Measurements from ENCODE around the gene CRTAC1. TPM values are rescaled to one million over a fixed set of nuclear protein-coding genes. Genes with fewer than 3 reads are reported as not detected.

CRTAC1 gene
- polyA plus RNA-seq, 1 of the 3 experiments (the other 2 are of a cell fraction) = 0.05 TPM

DNA sequence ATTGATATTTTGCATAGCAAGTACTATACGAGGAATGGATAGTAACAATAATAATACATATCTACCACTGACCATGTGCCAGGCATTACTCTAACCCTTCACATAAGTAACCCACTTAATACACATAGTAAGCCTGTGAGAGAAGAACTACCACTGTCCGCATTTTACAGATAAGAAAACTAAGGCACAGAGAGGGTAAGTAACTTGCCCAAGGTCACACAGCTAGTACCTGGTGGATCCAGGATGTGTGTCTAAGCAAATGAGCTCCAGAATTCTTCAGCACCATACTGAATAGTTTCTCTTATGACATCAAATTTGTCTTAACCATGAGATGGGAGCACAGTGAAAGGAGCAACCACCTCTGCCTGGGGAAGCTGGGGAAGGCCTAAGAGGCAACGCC lies 10.2 kb downstream of the CRTAC1 start:
- 65% methylated on average over 3 of the region's 3 CpGs for WGBS (ENCODE audit: low lambda C conversion rate)

More for the DNA sequence above, 10.2 kb downstream of the CRTAC1 start:
- Histone ChIP-seq H2AFZ (ENCODE audit: low read depth) (no peak overlapping the region), H3K79me2 (ENCODE audit: insufficient read depth) (no peaks in the 10 kb centered on the region), H3F3A (replicated peaks; ENCODE audit: insufficient read depth) (no peaks in the 10 kb centered on the region), H3K9me3 (no peaks in the 10 kb centered on the region), H3K9me2 (no peaks in the 10 kb centered on the region), H3K4me2 (no peak overlapping the region), H3K4me3 (ENCODE audit: low read depth in 2 of 2, low read length in 1 of 2) (no peak overlapping the region), H3K4me1 (ENCODE audit: control insufficient read depth in 1 of 2, insufficient read depth in 2 of 2, low read depth in 1 of 2, low read length in 1 of 2) (no peaks in the 10 kb centered on the region), H3K9ac (no peak overlapping the region), H3K36me3 (replicated peaks in 1 of 2; ENCODE audit: control insufficient read depth in 1 of 2, insufficient read depth in 2 of 2, low read length in 1 of 2) (no peaks in the 10 kb centered on the region), H3K27me3 (ENCODE audit: insufficient read depth) (no peaks in the 10 kb centered on the region), H4K20me1 (ENCODE audit: insufficient read depth) (no peaks in the 10 kb centered on the region), H3K27ac (ENCODE audit: low read depth in 2 of 2, low read length in 1 of 2) (no peak overlapping the region)
- POLR2A ChIA-PET = interaction anchor here (0.8 kb wide), 1 partner anchor 11 kb away, joined by 3 read pairs; no protein-coding TSS in a partner anchor
- no peak for TF ChIP-seq FOSL2 (IDR thresholded peaks at IDR 0.05; ENCODE audit: borderline replicate concordance, low read depth)
- no peak for TF ChIP-seq RXRA (IDR thresholded peaks at IDR 0.05; ENCODE audit: borderline replicate concordance, low read depth)
- no peak for TF ChIP-seq RFX5 (IDR thresholded peaks at IDR 0.05; ENCODE audit: low read length)
- TF ChIP-seq, protein P1, sequence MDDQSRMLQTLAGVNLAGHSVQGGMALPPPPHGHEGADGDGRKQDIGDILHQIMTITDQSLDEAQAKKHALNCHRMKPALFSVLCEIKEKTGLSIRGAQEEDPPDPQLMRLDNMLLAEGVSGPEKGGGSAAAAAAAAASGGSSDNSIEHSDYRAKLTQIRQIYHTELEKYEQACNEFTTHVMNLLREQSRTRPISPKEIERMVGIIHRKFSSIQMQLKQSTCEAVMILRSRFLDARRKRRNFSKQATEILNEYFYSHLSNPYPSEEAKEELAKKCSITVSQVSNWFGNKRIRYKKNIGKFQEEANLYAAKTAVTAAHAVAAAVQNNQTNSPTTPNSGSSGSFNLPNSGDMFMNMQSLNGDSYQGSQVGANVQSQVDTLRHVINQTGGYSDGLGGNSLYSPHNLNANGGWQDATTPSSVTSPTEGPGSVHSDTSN (IDR thresholded peaks at IDR 0.05) = no peak
- TF ChIP-seq GATA2 (CRISPR knock-in tag; IDR thresholded peaks at IDR 0.05) = no peak
- TF ChIP-seq TAF1 (IDR thresholded peaks at IDR 0.05; ENCODE audit: borderline replicate concordance, low read depth, low read length) = no peak
- no peak for TF ChIP-seq TEAD4 (IDR thresholded peaks at IDR 0.05; ENCODE audit: borderline replicate concordance, insufficient read depth)
- TF ChIP-seq, protein P2, sequence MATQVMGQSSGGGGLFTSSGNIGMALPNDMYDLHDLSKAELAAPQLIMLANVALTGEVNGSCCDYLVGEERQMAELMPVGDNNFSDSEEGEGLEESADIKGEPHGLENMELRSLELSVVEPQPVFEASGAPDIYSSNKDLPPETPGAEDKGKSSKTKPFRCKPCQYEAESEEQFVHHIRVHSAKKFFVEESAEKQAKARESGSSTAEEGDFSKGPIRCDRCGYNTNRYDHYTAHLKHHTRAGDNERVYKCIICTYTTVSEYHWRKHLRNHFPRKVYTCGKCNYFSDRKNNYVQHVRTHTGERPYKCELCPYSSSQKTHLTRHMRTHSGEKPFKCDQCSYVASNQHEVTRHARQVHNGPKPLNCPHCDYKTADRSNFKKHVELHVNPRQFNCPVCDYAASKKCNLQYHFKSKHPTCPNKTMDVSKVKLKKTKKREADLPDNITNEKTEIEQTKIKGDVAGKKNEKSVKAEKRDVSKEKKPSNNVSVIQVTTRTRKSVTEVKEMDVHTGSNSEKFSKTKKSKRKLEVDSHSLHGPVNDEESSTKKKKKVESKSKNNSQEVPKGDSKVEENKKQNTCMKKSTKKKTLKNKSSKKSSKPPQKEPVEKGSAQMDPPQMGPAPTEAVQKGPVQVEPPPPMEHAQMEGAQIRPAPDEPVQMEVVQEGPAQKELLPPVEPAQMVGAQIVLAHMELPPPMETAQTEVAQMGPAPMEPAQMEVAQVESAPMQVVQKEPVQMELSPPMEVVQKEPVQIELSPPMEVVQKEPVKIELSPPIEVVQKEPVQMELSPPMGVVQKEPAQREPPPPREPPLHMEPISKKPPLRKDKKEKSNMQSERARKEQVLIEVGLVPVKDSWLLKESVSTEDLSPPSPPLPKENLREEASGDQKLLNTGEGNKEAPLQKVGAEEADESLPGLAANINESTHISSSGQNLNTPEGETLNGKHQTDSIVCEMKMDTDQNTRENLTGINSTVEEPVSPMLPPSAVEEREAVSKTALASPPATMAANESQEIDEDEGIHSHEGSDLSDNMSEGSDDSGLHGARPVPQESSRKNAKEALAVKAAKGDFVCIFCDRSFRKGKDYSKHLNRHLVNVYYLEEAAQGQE (IDR thresholded peaks at IDR 0.05; ENCODE audit: low read depth, low read length) = no peak
- TF ChIP-seq RCOR1 (IDR thresholded peaks at IDR 0.05; ENCODE audit: low read length) = no peak
- TF ChIP-seq NRF1 (IDR thresholded peaks at IDR 0.05; ENCODE audit: low read depth, low read length) = no peak
- no peak for TF ChIP-seq ELF1 (IDR thresholded peaks at IDR 0.05)
- no peak for TF ChIP-seq NFIC (IDR thresholded peaks at IDR 0.05; ENCODE audit: borderline replicate concordance)
- no peak for TF ChIP-seq FOXJ3 (CRISPR knock-in tag; IDR thresholded peaks at IDR 0.05)
- TF ChIP-seq CTCF (IDR thresholded peaks at IDR 0.05) = no peak
- TF ChIP-seq, protein P3, sequence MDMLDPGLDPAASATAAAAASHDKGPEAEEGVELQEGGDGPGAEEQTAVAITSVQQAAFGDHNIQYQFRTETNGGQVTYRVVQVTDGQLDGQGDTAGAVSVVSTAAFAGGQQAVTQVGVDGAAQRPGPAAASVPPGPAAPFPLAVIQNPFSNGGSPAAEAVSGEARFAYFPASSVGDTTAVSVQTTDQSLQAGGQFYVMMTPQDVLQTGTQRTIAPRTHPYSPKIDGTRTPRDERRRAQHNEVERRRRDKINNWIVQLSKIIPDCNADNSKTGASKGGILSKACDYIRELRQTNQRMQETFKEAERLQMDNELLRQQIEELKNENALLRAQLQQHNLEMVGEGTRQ (IDR thresholded peaks at IDR 0.05; ENCODE audit: borderline replicate concordance, low read depth, low read length) = no peak
- TF ChIP-seq EZH2phosphoT487 (IDR thresholded peaks at IDR 0.05; ENCODE audit: borderline replicate concordance, low read depth) = no peak
- CTCF ChIA-PET = interaction anchor here (1.0 to 7.9 kb wide), 4 partner anchors 9 to 105 kb away, joined by 3 to 69 read pairs (median 9); partner anchors contain the start of gene CRTAC1
- no peak for DNase-seq
